ENCODE results near the gene MXD4.
"Not testable (repeated sequence)": the region's sequence is repeated elsewhere in the genome, so short reads cannot be mapped to it uniquely, and the experiment has no call there.

The MXD4 gene

DNA sequence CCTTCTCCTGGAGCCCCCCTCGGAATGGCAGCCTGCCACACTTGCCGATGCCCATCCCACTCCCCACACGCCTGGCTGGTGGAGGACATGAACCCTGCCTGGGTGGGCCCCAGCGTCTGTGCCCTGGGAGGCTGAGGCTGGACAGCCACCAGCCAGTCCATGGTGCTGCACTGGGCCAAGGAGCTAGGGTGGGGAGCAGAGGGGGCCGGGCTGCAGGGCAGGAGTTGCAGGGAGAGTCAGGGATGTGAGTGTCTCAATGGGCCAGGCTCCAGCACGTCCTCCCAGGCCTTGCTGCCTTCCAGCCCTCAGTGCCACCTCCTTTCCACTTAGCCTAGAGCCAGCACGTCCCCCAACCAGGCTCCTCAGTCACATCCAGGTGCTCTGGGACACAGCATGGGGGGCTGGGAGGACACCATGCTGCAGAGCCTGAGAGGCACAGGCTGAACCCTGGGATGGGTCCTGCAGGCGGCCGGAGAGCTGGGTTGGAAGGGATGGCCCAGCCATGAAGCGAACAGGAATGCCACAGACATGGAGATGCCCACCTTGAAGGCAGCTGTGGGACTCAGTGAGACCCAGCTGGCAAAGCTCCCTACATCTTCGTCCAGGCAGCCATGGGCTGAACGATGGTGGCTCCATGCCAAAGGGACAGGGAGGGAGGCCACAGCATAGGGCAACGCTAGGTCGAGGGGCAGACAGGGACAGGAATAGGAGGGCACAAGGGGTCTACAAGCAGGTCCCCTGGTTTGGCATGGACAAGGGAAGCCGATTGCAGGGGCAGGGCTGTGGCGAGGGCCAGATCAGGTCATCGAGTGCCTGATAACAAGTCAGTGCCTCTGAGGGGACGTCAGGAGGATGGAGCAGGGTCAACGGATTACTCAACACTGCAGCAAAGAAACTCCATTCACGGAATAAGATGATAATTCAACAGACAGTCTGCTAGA, 30.1 kb upstream of the MXD4 start:
- DNase-seq = no peak

- DNase-seq = no peak
These were observed 29.2 kb upstream of the MXD4 start for GRCh38 chr4:2290974-2291704.

DNA sequence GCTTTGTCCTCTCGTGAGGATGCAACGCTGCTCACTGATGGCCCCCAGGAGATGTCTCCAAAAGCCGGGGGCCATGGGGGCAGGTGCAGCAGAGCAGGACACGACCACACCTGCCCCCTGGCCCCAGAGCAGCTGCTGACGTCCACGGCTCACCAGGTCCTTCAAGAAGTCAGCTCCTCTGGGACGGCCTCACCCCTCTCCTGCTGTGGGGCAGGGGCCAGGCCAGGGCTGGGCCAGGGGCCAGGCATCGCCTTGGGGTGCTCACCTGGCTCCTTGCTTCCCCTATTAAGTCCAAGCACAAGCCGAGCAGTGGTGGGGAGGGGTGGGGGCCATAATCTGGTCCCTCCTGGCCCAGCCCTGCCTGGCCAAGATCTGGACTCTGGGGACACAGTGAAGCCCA, 28.6 kb upstream of the MXD4 start:
- DNase-seq = no peak

GRCh38 chr4:2289955-2290333, 28.0 kb upstream of the MXD4 start:
- DNase-seq = no peak

DNA sequence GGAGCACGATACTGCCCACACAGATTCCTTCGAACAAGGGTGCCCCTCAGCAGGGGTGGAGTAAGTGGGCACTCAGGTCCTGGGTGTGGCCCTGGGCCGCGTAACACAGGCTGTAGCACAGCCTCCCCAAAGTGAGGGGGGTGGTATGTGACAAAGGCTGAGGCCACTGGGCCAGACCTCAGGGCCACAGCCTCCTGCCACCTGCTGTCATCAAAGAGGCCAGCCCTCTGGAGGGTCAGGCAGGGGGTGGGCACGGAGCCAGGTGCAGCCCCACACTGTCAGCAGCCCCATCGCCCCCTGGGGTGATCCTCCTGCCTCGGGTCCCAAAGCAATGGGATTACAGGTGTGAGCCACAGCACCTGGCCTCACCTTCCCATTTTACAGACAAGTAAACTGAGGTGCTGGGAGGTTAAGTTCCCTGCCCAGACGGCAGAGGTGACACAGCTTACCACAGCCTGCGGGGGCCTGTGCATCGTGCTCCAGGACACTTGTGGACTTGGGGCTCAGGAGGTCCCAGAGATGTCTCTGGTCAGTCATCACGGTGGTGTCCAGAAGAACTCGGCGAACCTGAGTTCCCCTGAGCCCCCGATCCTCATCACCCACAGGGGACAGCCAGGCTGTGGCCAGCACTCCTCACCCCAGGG, 27.5 kb upstream of the MXD4 start:
- DNase-seq = no peak

GRCh38 chr4:2288051-2288541, 26.2 kb upstream of the MXD4 start:
- no peak for DNase-seq

- no peak for DNase-seq
These were observed 25.6 kb upstream of the MXD4 start for GRCh38 chr4:2287594-2287915.

DNA sequence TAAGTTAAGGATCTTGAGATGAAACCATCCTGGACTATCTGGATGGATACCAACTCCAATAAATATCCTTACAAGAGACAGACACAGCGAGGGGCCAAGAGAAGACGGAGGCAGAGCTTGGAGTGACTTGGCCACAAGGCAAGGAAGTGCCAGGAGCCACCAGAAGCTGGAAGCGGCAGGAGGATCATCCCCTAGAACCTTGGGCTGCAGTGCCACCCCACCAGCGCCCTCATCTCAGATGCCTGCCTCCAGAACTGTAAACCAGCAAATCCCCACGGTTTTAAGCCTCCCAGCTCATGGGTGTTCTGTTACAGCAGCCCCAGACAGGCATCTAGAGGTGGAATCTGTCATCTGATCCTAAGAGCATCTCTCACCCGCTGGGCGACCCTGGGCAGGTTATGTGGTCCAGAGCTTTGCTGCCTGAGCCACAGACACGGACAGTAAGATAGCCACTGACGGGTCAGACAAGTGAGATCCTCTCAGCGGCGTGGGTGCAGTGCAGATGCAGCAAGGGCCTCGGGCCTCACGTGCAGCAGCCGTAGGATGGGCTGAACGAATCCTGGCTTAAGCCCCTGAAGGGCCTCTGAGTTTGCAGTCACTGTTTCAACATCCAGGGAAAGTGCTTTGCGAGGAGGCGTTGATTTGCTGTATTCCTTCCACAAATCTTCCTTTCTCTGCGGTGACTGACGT, 25.1 kb upstream of the MXD4 start:
- DNase-seq = no peak

DNA sequence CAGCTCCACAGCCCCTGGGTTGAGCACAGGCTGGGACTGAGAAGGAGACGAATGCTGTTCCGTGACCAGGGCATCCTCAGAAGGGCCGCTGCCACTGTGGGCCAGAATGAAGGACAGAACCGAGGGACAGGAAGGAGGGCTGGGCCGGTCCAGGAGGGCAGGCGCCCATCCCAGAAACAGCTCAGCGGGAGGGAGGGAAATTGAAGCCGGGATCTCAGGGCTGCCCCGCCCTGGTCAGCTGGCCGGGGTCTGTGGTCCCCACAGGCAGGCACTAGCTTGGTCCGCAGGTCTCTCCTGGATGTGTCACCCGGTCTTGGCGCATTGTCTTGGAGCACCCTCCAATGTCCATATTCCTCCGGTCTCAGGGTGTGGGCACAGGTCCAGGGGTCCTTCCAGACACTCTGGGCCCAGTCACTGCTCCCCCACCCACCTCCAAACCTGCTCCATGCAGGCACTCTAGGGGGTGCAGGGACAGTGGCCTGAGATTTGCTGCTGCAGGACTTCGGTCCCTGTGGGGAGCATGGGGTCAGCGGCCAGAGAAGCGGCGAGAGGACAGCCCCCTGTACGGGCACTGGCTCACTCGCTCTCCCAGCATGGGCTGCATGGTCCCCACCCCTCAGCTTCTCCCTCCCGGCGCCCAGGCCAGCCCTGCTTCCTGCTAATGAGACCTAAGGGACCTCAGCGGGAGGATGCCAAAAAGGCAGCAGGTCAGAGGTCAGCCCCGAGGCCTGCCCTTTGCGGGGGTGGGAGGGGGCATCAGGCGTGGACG, 23.9 kb upstream of the MXD4 start:
- DNase-seq = no peak

GRCh38 chr4:2284934-2285612, 23.2 kb upstream of the MXD4 start:
- DNase-seq = no peak

DNA sequence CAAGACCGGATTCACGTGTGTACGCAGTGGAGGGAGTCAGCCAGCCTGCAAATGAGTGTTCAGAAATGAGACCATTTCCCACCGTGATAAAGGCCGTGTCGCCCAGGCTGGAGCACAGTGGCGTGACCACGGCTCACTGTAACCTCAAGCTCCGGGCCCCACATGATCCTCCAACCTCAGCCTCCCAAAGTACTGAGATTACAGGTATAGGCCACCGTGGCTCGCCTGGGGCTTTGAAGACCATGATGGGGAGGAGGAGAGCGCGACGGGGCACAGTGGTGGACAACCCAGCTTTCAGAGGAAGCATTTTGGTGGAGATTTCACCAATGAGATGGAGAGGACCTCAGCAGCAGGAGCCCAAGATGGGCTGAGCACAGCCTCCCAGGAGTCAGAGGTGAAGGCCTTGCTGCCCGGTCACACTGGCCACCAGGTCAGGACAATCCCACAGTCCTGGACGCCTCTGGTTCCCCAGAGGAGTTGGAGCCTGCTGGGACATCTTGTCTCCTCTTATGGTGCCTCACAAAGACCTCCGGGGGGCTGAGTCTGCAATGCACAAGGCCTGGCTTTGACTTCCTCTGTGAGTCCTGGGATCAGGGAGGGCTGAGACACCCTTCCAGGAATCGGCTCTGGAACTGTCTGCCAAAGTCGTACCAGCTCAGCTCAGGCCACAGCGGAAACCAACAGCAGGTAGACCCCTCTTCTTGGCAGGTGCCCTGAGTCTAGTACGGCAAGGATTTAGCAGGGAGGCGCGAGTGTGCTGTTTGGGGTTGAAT, 22.4 kb upstream of the MXD4 start:
- DNase-seq = no peak

DNA sequence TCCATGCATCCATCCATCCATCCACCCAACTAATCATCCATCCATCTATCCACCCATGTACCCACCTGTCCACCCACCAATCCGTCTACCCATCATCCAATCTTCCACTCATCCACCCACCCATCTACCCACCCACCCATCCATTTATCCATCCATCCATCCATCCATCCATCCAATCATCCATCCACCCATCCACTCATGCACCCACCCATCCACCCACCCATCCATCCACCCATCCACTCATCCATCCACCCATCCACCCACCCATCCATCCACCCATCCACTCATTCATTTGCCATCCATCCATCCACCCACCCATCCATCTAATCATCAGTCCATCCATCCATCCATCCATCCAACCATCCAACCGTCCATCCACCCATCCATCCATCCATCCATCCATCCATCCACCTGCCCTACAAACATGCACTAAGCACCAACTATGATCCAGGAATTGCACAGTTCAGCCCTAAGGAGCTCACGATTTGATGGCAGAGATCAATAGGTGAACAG, 21.3 kb upstream of the MXD4 start:
- DNase-seq = no peak

- DNase-seq = no peak
These were observed 19.9 kb upstream of the MXD4 start for GRCh38 chr4:2281575-2282343.

DNA sequence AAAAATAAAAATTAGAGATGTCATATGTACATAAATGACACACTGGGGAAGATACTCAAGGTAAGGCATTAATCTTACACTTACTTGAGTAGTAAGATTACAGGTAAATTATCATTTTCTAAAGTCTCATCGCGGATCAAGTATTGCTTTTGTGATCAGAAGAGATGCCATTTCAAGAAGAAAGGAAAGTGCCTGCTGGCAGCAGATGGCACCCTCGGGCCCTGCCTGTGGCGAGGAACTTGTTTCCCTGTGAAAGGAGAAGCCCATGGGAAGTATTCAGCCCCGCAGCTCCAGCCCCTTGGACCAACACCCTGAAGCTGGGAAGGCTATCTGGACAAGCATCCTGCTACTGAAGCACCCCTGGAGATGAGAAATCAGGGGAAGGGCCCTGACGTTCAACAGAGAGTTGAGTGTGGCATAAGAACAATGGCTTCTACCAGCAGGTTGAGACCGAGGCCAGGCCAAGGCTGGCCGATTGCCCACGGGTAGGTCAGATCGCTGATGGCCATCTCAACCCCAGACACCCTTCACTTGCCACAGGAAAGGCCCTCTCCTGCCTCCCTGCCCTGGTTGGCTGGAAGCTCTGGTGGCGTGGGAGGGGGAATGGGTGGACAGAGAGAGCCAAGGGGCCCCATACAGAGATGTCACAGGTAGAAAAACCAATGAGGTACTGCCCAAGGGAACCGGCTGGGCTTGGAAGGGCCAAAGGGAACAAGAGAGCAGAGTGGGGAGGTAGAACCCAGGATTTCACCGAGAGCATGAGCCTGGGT, 18.8 kb upstream of the MXD4 start:
- DNase-seq = no peak

- DNase-seq = no peak
These were observed 16.0 kb upstream of the MXD4 start for GRCh38 chr4:2277956-2278355.

DNA sequence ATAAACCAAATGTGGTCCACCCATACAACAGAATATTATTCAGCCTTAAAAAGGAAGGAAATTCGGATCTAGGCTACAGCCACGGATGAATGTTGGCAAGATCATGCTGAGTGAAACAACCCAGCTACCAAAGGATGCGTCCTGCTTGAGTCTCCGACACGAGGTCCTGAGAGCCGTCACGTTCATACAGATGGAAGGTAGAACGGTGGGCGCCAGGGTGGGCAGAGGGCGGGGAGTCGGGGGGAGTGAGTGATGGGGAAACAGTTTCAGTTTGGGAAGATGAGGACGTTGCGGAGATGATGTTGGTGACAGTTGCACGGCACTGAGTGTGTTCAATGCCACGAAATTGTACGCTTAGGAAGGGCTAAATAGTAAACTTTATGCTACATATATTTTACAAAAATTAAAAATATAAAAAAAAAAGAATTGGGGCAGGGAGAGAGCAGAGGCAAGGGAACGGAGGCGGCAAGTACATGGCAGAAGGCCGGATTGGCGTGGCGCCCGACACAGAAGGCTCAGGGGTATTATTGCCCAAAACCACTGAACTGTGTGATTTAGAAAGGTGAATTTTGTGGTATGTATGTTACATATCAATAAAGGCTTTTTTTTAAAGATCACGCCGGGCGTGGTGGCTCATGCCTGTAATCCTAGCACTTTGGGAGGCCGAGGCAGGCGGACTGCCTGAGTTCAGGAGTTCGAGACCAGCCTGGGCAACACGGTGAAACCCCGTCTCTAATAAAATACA, 14.8 kb upstream of the MXD4 start:
- no peak for DNase-seq

- no peak for DNase-seq
These were observed 13.8 kb upstream of the MXD4 start for GRCh38 chr4:2275546-2276251.

DNA sequence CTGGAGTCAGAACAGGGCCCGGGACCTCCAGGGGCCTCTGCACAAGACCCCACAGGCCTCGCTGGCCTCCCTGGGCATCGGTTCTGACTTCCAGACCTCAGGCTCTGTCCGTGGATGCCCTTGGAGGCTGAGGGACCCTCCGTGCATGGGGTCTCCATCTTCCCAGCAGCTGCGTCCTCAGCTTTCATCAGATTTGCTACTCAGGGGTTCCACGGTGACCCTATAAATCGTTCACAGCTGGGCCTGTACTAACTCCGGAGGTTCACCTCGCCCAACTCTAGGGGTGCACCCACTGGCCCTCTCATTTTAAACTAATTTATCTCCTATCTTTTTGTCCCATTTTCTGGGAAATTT, 13.1 kb upstream of the MXD4 start:
- not testable (repeated sequence) for DNase-seq
